Measurements from ENCODE around the gene THUMPD2.
A peak's percentile ranks its signal among the peaks of the same experiment; 100 is the strongest.

Gene THUMPD2

DNA sequence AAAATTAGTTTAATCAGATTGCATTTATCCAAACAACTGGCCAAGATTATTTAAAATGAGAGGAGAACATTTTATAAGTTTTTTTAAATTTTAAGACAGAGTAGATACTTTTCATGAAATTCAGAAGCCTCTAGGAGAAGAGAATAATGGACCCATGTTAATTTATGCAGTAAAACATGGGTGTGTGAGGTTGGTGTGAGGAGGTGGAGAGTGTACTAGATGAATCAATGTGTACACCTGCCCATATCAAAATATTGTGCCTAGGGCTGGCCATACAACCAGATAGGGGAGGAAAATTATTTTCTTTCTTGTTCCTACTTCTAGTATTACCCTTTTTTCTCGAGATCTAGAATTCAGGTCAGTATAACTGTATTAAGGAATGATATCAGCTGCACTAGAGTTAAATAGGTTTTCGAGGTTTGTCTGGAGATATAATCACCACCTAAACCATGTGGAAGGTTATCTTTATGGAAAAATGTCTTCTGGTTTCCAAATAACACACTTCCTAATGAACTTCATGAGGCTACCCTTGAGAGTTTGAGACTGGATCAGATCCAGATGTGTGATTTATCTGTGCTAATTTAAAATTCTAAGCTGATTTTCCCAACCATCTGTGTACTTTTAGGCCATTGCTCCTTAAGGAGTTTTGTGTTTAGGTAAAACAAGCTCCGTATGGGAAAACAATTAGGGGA, 75.7 kb downstream of the THUMPD2 start:
- no peak overlapping the region for H3K4me3 ChIP-seq (ENCODE audit: low read length)
- DNase-seq (ENCODE audit: low read depth): no peak
- no peak for TF ChIP-seq CTCF (conservative IDR thresholded peaks at IDR 0.05; ENCODE audit: low read length)

DNA sequence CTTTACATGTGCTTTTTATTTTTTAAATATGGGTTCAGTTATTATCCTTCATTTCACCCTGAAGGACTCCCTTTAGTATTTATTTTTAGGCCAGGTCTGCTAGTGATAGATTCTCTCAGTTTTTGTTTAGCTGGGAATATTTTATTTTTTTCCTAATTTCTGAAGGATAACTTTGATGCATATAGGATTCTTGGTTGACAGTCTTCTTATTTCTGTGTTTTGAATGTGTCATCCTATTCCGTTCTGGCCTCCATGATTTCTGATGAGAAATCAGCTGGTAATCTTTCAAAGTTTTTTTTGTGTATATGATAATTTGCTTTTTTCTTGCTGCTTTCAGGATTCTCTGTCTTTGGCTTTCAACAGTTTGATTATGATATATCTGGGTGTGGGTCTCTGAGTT, 77.9 kb downstream of the THUMPD2 start:
- no peak for DNase-seq (ENCODE audit: low read depth)
- TF ChIP-seq CTCF (conservative IDR thresholded peaks at IDR 0.05; ENCODE audit: low read length): no peak
- H3K4me3 ChIP-seq (ENCODE audit: low read length): no peak overlapping the region

- TF ChIP-seq CTCF (conservative IDR thresholded peaks at IDR 0.05; ENCODE audit: low read length): no peak
- no peak overlapping the region for H3K4me3 ChIP-seq (ENCODE audit: low read length)
- no peak for DNase-seq (ENCODE audit: low read depth)
Observed at GRCh38 chr2:39697454-39697853, 81.6 kb downstream of the THUMPD2 start.

DNA sequence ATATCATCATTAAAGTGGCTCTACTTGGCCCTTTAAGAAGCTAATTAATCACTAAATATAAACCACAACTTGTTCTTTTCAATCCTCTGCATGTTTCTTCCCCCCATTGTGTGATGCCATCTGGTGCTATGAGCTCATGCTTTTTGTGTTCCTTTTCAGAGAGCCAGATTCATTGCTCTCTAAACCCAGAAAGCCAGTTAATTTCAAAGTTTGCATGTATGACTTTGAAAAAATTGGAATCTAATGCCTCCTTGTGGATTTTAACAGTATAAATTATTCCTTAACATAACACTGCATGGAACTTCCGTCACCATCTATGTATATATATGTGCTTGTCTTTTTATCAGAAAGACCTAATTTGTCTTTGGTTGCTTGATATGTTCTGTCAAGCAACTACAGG, 82.2 kb downstream of the THUMPD2 start:
- TF ChIP-seq CTCF (conservative IDR thresholded peaks at IDR 0.05; ENCODE audit: low read length): peak; percentile 58
- no peak overlapping the region for H3K4me3 ChIP-seq (ENCODE audit: low read length)
- peak; percentile 78 for DNase-seq (ENCODE audit: low read depth)

GRCh38 chr2:39696101-39696553, 82.9 kb downstream of the THUMPD2 start:
- H3K4me3 ChIP-seq (ENCODE audit: low read length): no peak overlapping the region
- peak; percentile 89 for DNase-seq (ENCODE audit: low read depth)
- no peak for TF ChIP-seq CTCF (conservative IDR thresholded peaks at IDR 0.05; ENCODE audit: low read length)

- TF ChIP-seq CTCF (conservative IDR thresholded peaks at IDR 0.05; ENCODE audit: low read length): no peak
- H3K4me3 ChIP-seq (ENCODE audit: low read length): no peak overlapping the region
- no peak for DNase-seq (ENCODE audit: low read depth)
Observed at GRCh38 chr2:39693245-39693644, 85.8 kb downstream of the THUMPD2 start.

DNA sequence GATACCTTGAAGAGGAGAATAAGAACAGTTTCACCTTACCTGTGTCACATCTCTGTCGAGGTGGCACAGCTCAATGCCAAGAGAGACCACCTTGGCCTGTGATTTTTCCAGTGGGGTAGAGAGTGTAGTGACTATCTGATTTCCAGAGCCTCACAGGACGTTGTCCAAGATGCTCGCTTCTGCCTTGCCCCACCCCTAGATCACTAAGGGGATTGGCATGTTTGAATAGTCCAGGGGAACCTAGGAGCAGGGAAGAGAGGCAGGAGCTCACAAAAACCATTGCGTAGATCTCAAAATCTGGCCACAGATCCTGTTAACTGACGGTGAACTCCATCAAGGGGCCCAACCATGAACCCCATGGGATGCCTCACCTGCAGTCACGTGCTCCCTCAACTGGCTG, 89.2 kb downstream of the THUMPD2 start:
- no peak for TF ChIP-seq CTCF (conservative IDR thresholded peaks at IDR 0.05; ENCODE audit: low read length)
- DNase-seq (ENCODE audit: low read depth): no peak
- no peak overlapping the region for H3K4me3 ChIP-seq (ENCODE audit: low read length)
